ENCODE data around the gene KY.

- TF ChIP-seq MAX (IDR thresholded peaks at IDR 0.05; ENCODE audit: low read depth, low read length) = no peak
- TF ChIP-seq, protein P1, sequence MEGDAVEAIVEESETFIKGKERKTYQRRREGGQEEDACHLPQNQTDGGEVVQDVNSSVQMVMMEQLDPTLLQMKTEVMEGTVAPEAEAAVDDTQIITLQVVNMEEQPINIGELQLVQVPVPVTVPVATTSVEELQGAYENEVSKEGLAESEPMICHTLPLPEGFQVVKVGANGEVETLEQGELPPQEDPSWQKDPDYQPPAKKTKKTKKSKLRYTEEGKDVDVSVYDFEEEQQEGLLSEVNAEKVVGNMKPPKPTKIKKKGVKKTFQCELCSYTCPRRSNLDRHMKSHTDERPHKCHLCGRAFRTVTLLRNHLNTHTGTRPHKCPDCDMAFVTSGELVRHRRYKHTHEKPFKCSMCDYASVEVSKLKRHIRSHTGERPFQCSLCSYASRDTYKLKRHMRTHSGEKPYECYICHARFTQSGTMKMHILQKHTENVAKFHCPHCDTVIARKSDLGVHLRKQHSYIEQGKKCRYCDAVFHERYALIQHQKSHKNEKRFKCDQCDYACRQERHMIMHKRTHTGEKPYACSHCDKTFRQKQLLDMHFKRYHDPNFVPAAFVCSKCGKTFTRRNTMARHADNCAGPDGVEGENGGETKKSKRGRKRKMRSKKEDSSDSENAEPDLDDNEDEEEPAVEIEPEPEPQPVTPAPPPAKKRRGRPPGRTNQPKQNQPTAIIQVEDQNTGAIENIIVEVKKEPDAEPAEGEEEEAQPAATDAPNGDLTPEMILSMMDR (IDR thresholded peaks at IDR 0.05; ENCODE audit: low read depth, low read length) = no peak
Observed at GRCh38 chr3:134568790-134569189, 82.0 kb downstream of the KY start.
